ENCODE measurements around the gene TMEM95. TPM values are rescaled to one million over a fixed set of nuclear protein-coding genes. Genes with fewer than 3 reads are reported as not detected.
A peak's percentile ranks its signal among the peaks of the same experiment; 100 is the strongest.

The TMEM95 gene
- total and polyA plus RNA-seq, 10 donors: not detected

DNA sequence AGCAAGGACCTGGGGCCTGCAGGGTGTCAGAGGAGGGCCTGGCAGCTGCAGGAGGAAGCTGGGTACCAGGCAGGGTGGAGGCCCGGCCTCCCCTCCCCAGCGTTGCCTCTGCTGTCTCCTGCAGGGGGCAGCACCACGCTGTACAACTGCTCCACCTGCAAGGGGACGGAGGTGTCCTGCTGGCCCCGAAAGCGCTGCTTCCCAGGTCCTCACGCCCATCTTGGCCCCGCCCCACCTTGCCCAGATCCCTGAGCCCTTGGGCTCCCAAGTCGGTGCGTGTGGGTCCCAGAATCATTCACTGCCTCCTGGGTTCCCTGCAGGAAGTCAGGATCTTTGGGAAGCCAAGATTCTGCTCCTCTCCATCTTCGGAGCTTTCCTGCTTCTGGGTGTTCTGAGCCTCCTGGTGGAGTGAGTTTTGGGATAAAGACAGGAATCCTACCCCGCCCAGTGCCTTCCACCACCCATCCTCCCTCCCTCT is 1.2 kb downstream of the TMEM95 start:
- Histone ChIP-seq H3K4me1 (peaks cover 17 to 58% (median 38%) of the 10 kb centered on the region in 6 donors), H3K4me3 (peak overlapping the region in 1 of 8 donors; percentile 1), H3K27me3 (replicated peaks in 1 of 7) (no peaks in the 10 kb centered on the region), H3K9me3 (no peaks in the 10 kb centered on the region), H3K36me3 (peaks cover 0 to 3% (median 0%) of the 10 kb centered on the region in 6 donors), H3K27ac (peak overlapping the region in 7 of 8 donors; percentile 0 to 46 (median 26))
- peak; percentile 72 to 82 (median 74) for TF ChIP-seq POLR2AphosphoS5 (IDR thresholded peaks at IDR 0.05)
- peak; percentile 84 to 99 (median 95) for TF ChIP-seq CTCF (IDR thresholded peaks at IDR 0.05 in 8 of 11, conservative IDR thresholded peaks at IDR 0.05 in 3 of 11)
- TF ChIP-seq POLR2A (IDR thresholded peaks at IDR 0.05): no peak
- intact Hi-C loops (cut with DNase I; ENCODE audit: low total_unique reads): loop anchor here (5.0 to 10.0 kb wide), 2 partner anchors 81 to 159 kb away; partner anchors contain the start of genes FGF11 and TMEM102
- WGBS, 5 donors: 10 to 31% (median 12%) methylated on average over 4 to 12 of the region's 12 CpGs
- peak; percentile 96 for DNase-seq

GRCh38 chr17:7356756-7357155 is 1.8 kb downstream of the TMEM95 start:
- TF ChIP-seq CTCF (IDR thresholded peaks at IDR 0.05 in 8 of 11, conservative IDR thresholded peaks at IDR 0.05 in 3 of 11) (no peak), POLR2A (IDR thresholded peaks at IDR 0.05) (no peak), POLR2AphosphoS5 (IDR thresholded peaks at IDR 0.05) (no peak)
- Histone ChIP-seq H3K27ac (peak overlapping the region in 7 of 8 donors; percentile 0 to 46 (median 26)), H3K4me3 (peak overlapping the region in 1 of 8 donors; percentile 1), H3K4me1 (peaks cover 13 to 51% (median 32%) of the 10 kb centered on the region in 6 donors), H3K36me3 (no peaks in the 10 kb centered on the region), H3K9me3 (no peaks in the 10 kb centered on the region), H3K27me3 (replicated peaks in 1 of 7) (no peaks in the 10 kb centered on the region)
- no peak for DNase-seq
- intact Hi-C loops (cut with DNase I; ENCODE audit: low total_unique reads): loop anchor here (5.0 to 10.0 kb wide), 2 partner anchors 81 to 158 kb away; partner anchors contain the start of genes FGF11 and TMEM102
- 70 to 80% (median 77%) methylated on average over 8 of the region's 8 CpGs for WGBS, 5 donors

DNA sequence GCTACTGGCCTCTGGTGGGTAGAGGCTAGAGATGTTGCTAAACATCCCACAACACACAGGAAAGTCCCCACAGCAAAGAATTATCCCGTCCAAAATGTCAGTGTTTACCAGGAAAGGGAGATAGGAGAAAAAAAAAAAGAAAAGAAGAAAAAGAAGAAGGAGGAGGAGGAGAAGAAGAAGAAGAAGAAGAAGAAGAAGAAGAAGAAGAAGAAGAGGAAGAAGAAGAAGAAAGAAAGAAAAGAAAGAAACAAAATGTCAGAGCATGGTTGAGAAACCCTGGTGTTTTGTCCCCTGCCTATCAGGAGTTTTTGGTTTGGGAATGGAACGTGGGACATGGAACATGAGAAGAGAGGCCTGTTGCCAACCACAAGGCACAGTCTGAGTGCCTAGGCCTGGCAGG is 2.4 kb downstream of the TMEM95 start:
- Histone ChIP-seq H3K9me3 (no peaks in the 10 kb centered on the region), H3K4me1 (peaks cover 12 to 45% (median 28%) of the 10 kb centered on the region in 6 donors), H3K36me3 (no peaks in the 10 kb centered on the region), H3K4me3 (no peak overlapping the region), H3K27me3 (replicated peaks in 1 of 7) (no peaks in the 10 kb centered on the region), H3K27ac (peak overlapping the region in 4 of 8 donors; percentile 26 to 65 (median 38))
- TF ChIP-seq POLR2AphosphoS5 (IDR thresholded peaks at IDR 0.05): no peak
- no peak for TF ChIP-seq POLR2A (IDR thresholded peaks at IDR 0.05)
- no peak for DNase-seq
- intact Hi-C loops (cut with DNase I; ENCODE audit: low total_unique reads): loop anchor here (5.0 to 10.0 kb wide), 2 partner anchors 80 to 157 kb away; partner anchors contain the start of genes FGF11 and TMEM102
- WGBS, 5 donors: 55 to 93% (median 57%) methylated on average over 2 of the region's 2 CpGs

GRCh38 chr17:7361906-7362305 is 7.0 kb downstream of the TMEM95 start:
- Histone ChIP-seq H3K27ac (no peak overlapping the region), H3K9me3 (no peaks in the 10 kb centered on the region), H3K27me3 (replicated peaks in 1 of 7) (no peaks in the 10 kb centered on the region), H3K36me3 (no peaks in the 10 kb centered on the region), H3K4me3 (no peak overlapping the region), H3K4me1 (no peaks in the 10 kb centered on the region)
- TF ChIP-seq CTCF (IDR thresholded peaks at IDR 0.05 in 8 of 11, conservative IDR thresholded peaks at IDR 0.05 in 3 of 11): no peak
- TF ChIP-seq POLR2A (IDR thresholded peaks at IDR 0.05): no peak
- no peak for TF ChIP-seq POLR2AphosphoS5 (IDR thresholded peaks at IDR 0.05)
- DNase-seq: no peak
- intact Hi-C loops (cut with DNase I; ENCODE audit: low total_unique reads): no loop called here
- 53 to 88% (median 64%) methylated on average over 3 of the region's 3 CpGs for WGBS, 5 donors

Data from spleen (tissue), 11 donors.